Measurements from ENCODE around the gene TMEM156. TPM values are rescaled to one million over a fixed set of nuclear protein-coding genes. Genes with fewer than 3 reads are reported as not detected.

Gene TMEM156, protein sequence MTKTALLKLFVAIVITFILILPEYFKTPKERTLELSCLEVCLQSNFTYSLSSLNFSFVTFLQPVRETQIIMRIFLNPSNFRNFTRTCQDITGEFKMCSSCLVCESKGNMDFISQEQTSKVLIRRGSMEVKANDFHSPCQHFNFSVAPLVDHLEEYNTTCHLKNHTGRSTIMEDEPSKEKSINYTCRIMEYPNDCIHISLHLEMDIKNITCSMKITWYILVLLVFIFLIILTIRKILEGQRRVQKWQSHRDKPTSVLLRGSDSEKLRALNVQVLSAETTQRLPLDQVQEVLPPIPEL
- 1 to 10 TPM in 1 of 2 donors, under 1 TPM in 1; 0.72 to 2.5 TPM for total RNA-seq
- 1 to 10 TPM in 1 of 2 donors, under 1 TPM in 1; 0.83 to 1.1 TPM for polyA plus RNA-seq (ENCODE audit: insufficient read length in 2 of 2)
- long read RNA-seq, donor 1: 0 reads
- long read RNA-seq, donor 2: 0 reads
- long read RNA-seq, donor 3: 0 reads
- long read RNA-seq, donor 4: 0 reads

DNA sequence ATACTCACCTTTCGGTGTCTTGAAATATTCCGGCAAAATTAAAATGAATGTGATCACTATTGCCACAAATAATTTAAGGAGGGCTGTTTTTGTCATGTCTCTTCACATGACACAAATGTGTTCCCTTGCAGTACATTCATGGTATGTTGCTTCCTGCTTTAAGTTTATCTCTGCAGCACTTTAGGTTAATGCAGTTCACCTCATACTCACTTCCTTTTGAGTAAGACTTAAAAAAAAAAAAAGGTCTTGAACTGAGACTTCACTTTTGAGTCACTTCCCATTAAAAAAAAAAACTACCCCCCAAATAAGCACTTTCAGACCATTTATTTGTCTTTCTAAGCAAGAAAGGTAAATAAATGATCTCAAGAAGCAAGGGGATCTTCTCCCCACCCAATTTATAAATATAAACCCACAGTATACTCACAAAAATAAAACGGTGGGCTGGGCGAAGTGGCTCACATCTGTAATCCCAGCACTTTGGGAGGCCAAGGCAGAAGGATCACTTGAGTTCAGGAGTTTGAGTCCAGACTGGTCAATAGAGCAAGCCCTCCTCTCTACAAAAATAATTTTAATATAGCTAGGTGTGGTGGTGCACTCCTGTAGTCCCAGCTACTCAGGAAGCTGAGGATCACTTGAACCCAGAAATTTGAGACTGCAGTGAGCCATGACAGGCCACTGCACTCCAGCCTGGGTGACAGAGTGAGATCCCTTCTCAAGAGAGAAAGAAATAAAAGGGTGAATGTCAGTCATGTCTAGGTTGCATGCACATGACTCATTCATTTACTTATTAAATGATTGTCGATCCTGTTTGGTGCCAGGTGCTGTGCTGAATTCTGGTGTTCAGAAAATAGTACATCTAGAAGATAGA is at the start of gene TMEM156:
Gene TMEM156, minus strand, starts transcription at position 192 of the 868 bp plus-strand sequence. Its CDS starts 96 bp downstream, at position 96.
- H3K9me3 ChIP-seq (ENCODE audit: control insufficient read depth, insufficient read depth, low read length): no peaks in the 10 kb centered on the region
- WGBS (ENCODE audit: insufficient coverage): no CpG with 5 or more reads among the region's 5 CpGs
- no peak within 1 kb of the TSS for H3K27ac ChIP-seq (ENCODE audit: low read depth, low read length)
- H3K36me3 ChIP-seq (ENCODE audit: control insufficient read depth, insufficient read depth, low read length): no peaks in the 10 kb centered on the region
- H3K27me3 ChIP-seq (ENCODE audit: control insufficient read depth, insufficient read depth, low read length): no peaks in the 10 kb centered on the region
- H3K4me1 ChIP-seq (ENCODE audit: control insufficient read depth, insufficient read depth, low read length): peaks cover 8% of the 10 kb centered on the region
- DNase-seq (ENCODE audit: low read depth in 4 of 6, low spot score in 6 of 6): no peak
- no peak within 1 kb of the TSS for H3K4me3 ChIP-seq (ENCODE audit: low read depth, low read length)

DNA sequence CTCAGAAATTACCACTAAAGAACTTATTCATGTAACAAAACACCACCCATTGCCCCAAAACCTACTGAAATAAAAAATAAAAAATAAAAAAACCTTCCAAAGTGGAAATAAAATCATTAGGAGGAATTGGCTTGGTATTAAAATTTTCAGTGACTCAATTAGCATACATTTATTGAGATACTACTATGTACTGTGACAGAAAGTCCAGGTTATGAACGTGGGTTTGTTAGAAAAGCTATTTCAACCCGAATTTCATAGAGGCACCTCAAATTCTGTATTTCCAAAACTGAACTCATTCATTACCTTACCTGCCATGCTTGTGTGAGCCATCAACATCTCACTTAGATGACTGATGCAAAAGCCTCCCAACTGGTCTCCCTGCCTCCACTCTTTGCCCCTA is 46.6 kb upstream of the TMEM156 start:
- Histone ChIP-seq H3K36me3 (ENCODE audit: control insufficient read depth, insufficient read depth, low read length) (peaks cover 5% of the 10 kb centered on the region), H3K27ac (ENCODE audit: low read depth, low read length) (no peak overlapping the region), H3K4me1 (ENCODE audit: control insufficient read depth, insufficient read depth, low read length) (no peaks in the 10 kb centered on the region), H3K9me3 (ENCODE audit: control insufficient read depth, insufficient read depth, low read length) (no peaks in the 10 kb centered on the region), H3K4me3 (ENCODE audit: low read depth, low read length) (no peak overlapping the region), H3K27me3 (ENCODE audit: control insufficient read depth, insufficient read depth, low read length) (no peaks in the 10 kb centered on the region)
- WGBS (ENCODE audit: insufficient coverage): 100% methylated on average over 2 of the region's 2 CpGs
- DNase-seq (ENCODE audit: low read depth in 4 of 6, low spot score in 6 of 6): no peak

DNA sequence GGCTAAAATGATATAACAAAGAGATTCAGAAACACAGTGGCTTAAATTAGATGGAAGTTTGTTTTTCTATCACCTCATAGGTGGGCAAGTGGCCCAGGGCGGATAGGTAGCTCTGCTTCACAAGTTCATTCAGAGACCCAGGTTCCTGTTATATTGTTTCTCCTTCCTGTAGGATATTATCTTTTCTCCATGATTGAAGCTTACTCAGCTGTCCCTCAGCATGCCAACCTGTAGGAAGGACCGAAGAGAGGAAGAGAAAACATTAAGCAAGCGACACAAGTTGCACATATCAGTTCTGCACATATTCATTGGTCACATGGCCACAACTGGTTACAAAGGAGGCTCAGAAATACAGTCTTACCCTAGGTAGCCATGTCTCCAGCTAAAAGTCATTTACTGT is 36.7 kb upstream of the TMEM156 start:
- H3K36me3 ChIP-seq (ENCODE audit: control insufficient read depth, insufficient read depth, low read length): no peaks in the 10 kb centered on the region
- WGBS (ENCODE audit: insufficient coverage): no CpG with 5 or more reads among the region's 3 CpGs
- no peak overlapping the region for H3K27ac ChIP-seq (ENCODE audit: low read depth, low read length)
- no peaks in the 10 kb centered on the region for H3K9me3 ChIP-seq (ENCODE audit: control insufficient read depth, insufficient read depth, low read length)
- H3K27me3 ChIP-seq (ENCODE audit: control insufficient read depth, insufficient read depth, low read length): no peaks in the 10 kb centered on the region
- H3K4me1 ChIP-seq (ENCODE audit: control insufficient read depth, insufficient read depth, low read length): peaks cover 5% of the 10 kb centered on the region
- H3K4me3 ChIP-seq (ENCODE audit: low read depth, low read length): no peak overlapping the region
- DNase-seq (ENCODE audit: low read depth in 4 of 6, low spot score in 6 of 6): no peak

DNA sequence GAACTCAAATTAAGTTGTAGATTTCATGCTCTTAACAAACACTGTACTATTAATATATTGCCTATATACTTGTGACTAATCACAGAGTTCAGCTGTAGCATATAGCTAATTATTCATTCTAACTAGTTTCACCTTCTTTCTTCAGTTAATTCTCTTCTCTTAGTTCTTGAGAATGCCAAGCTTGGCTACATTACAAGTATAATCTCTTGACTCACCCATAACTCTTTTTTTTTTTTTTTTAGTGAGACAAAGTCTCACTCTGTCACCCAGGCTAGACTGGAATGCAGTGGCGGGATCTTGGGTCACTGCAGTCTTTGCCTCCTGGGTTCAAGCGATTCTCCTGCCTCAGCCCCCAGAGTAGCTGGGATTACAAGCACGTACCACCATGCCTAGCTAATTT is 35.2 kb upstream of the TMEM156 start:
- no peak overlapping the region for H3K4me3 ChIP-seq (ENCODE audit: low read depth, low read length)
- H3K9me3 ChIP-seq (ENCODE audit: control insufficient read depth, insufficient read depth, low read length): no peaks in the 10 kb centered on the region
- H3K27ac ChIP-seq (ENCODE audit: low read depth, low read length): no peak overlapping the region
- no peaks in the 10 kb centered on the region for H3K36me3 ChIP-seq (ENCODE audit: control insufficient read depth, insufficient read depth, low read length)
- H3K27me3 ChIP-seq (ENCODE audit: control insufficient read depth, insufficient read depth, low read length): no peaks in the 10 kb centered on the region
- DNase-seq (ENCODE audit: low read depth in 4 of 6, low spot score in 6 of 6): no peak
- H3K4me1 ChIP-seq (ENCODE audit: control insufficient read depth, insufficient read depth, low read length): peaks cover 5% of the 10 kb centered on the region
- no CpG with 5 or more reads among the region's 3 CpGs for WGBS (ENCODE audit: insufficient coverage)

DNA sequence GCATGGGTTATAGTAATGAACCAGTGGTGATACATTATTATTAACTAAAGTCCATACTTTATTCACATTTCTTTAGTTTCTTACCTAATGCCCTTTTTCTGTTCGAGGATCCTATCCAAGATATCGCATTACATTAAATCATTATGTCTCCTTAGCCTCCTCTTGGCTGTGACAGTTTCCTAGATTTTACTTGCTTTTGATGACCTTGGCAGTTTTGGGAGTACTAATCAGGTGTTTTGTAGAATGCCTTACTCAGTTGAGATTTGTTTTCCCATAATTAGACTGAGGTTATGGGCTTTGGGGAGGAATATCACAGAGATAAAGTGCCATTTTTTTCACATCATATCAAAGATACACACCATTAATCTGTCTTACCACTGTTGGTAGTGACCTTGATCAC is 34.8 kb upstream of the TMEM156 start:
- Histone ChIP-seq H3K4me3 (ENCODE audit: low read depth, low read length) (no peak overlapping the region), H3K9me3 (ENCODE audit: control insufficient read depth, insufficient read depth, low read length) (no peaks in the 10 kb centered on the region), H3K4me1 (ENCODE audit: control insufficient read depth, insufficient read depth, low read length) (peaks cover 5% of the 10 kb centered on the region), H3K36me3 (ENCODE audit: control insufficient read depth, insufficient read depth, low read length) (no peaks in the 10 kb centered on the region), H3K27me3 (ENCODE audit: control insufficient read depth, insufficient read depth, low read length) (no peaks in the 10 kb centered on the region), H3K27ac (ENCODE audit: low read depth, low read length) (no peak overlapping the region)
- WGBS (ENCODE audit: insufficient coverage): no CpG with 5 or more reads among the region's 2 CpGs
- DNase-seq (ENCODE audit: low read depth in 4 of 6, low spot score in 6 of 6): no peak

DNA sequence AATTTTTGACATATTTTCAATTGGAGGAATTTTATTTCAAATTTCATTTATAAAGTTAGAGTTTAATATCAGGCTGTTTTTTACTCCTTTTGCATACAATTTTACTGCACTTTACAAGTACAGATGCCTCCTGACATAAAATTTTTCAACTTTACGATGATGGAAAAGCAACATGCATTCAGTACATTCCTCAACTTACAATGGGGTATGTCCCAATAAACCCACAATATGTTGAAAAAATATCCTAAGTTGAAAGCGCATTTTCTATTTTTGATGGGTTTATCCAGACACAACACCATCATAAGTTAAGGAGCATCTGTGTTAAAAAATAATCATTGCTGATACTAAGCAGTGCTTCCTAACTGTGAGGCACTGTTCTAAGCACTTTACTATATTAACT is 34.2 kb upstream of the TMEM156 start:
- Histone ChIP-seq H3K9me3 (ENCODE audit: control insufficient read depth, insufficient read depth, low read length) (no peaks in the 10 kb centered on the region), H3K4me1 (ENCODE audit: control insufficient read depth, insufficient read depth, low read length) (peaks cover 5% of the 10 kb centered on the region), H3K27ac (ENCODE audit: low read depth, low read length) (no peak overlapping the region), H3K4me3 (ENCODE audit: low read depth, low read length) (no peak overlapping the region), H3K36me3 (ENCODE audit: control insufficient read depth, insufficient read depth, low read length) (no peaks in the 10 kb centered on the region), H3K27me3 (ENCODE audit: control insufficient read depth, insufficient read depth, low read length) (no peaks in the 10 kb centered on the region)
- DNase-seq (ENCODE audit: low read depth in 4 of 6, low spot score in 6 of 6): no peak
- WGBS (ENCODE audit: insufficient coverage): no CpG with 5 or more reads among the region's 2 CpGs

DNA sequence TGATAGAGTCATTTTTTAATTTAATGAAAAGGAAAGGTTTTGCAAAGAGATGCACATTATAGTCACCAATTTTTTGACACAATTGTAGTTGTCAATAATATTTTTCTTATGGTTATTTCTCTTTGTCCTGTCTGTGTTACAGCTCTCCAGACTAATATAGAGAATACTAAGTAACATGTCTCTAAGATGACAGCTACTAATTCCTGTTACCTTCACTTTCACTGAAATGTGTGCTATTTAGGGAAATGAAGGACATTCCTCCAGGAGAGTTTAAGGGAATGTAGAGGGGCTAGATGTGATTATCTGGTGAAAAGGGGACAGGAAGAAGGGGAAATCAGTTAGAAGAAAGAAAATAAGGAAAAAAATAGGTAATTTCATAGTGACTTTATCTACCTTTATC is 31.2 kb upstream of the TMEM156 start:
- Histone ChIP-seq H3K4me3 (ENCODE audit: low read depth, low read length) (peak overlapping the region; percentile 56), H3K36me3 (ENCODE audit: control insufficient read depth, insufficient read depth, low read length) (no peaks in the 10 kb centered on the region), H3K27ac (ENCODE audit: low read depth, low read length) (peak overlapping the region; percentile 74), H3K27me3 (ENCODE audit: control insufficient read depth, insufficient read depth, low read length) (no peaks in the 10 kb centered on the region), H3K4me1 (ENCODE audit: control insufficient read depth, insufficient read depth, low read length) (peaks cover 5% of the 10 kb centered on the region), H3K9me3 (ENCODE audit: control insufficient read depth, insufficient read depth, low read length) (no peaks in the 10 kb centered on the region)
- peak in 1 of 6 donors; percentile 61 for DNase-seq (ENCODE audit: low read depth in 4 of 6, low spot score in 6 of 6)

DNA sequence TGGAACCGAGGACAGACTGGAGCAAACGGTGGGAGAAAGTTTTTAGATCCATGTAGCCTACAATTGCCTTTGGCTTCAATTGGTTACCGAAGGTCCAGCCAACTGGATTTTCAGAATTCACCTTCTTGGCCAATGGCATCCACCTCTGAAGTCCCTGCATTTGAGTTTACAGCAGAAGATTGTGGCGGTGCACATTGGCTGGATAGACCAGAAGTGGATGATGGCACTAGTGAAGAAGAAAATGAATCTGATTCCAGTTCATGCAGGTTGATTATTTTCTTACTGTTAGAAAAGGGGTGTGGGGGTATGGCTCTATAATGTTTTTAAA is 30.5 kb upstream of the TMEM156 start:
- Histone ChIP-seq H3K36me3 (ENCODE audit: control insufficient read depth, insufficient read depth, low read length) (no peaks in the 10 kb centered on the region), H3K4me3 (ENCODE audit: low read depth, low read length) (peak overlapping the region; percentile 56), H3K27ac (ENCODE audit: low read depth, low read length) (peak overlapping the region; percentile 74), H3K9me3 (ENCODE audit: control insufficient read depth, insufficient read depth, low read length) (no peaks in the 10 kb centered on the region), H3K27me3 (ENCODE audit: control insufficient read depth, insufficient read depth, low read length) (no peaks in the 10 kb centered on the region), H3K4me1 (ENCODE audit: control insufficient read depth, insufficient read depth, low read length) (peaks cover 3% of the 10 kb centered on the region)
- WGBS (ENCODE audit: insufficient coverage): 19% methylated on average over 4 of the region's 4 CpGs
- DNase-seq (ENCODE audit: low read depth in 4 of 6, low spot score in 6 of 6): peak in 2 of 6 donors; percentile 43 to 89

DNA sequence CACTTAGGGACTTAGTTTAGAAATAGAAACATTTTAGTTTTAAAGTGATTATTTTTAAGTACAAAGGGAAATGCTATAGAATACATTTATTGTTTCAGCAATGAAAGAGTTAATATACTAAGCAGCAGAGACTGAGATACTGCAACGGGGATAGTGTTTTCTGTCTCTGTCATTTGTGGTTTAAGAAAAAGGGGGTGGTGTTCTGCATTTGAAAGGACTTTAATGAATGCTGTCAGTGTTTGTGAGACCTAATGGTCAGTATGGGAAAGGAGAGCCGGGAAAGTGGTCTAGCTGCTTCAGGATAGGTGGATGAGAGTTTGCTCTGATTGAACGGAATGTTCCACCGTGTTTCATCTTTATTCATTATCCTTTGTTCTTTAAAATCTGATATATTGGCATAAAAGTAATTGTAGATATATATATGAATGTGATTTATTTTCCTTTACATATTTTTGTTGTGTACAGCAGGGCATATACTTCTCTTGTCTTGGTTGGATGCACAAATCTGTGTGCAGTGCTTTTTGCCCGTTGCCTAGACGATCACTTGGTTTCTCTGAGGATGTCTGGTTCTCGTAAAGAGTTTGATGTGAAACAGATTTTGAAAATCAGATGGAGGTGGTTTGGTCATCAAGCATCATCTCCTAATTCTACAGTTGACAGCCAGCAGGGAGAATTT is 30.0 kb upstream of the TMEM156 start, which contains the start of gene KLHL5:
Gene KLHL5, plus strand, starts transcription at position 139 of the 676 bp plus-strand sequence. Its CDS starts 421 bp downstream, at position 560.
- 0% methylated on average over 1 of the region's 7 CpGs for WGBS (ENCODE audit: insufficient coverage)
- DNase-seq (ENCODE audit: low read depth in 4 of 6, low spot score in 6 of 6): peak; percentile 67 to 95 (median 76)
- Histone ChIP-seq H3K27ac (ENCODE audit: low read depth, low read length) (peak within 1 kb of the TSS; percentile 74), H3K4me1 (ENCODE audit: control insufficient read depth, insufficient read depth, low read length) (no peaks in the 10 kb centered on the region), H3K27me3 (ENCODE audit: control insufficient read depth, insufficient read depth, low read length) (no peaks in the 10 kb centered on the region), H3K4me3 (ENCODE audit: low read depth, low read length) (peak within 1 kb of the TSS; percentile 56), H3K9me3 (ENCODE audit: control insufficient read depth, insufficient read depth, low read length) (no peaks in the 10 kb centered on the region), H3K36me3 (ENCODE audit: control insufficient read depth, insufficient read depth, low read length) (no peaks in the 10 kb centered on the region)
